ENCODE results near the gene ITGA5. TPM values are rescaled to one million over a fixed set of nuclear protein-coding genes. Genes with fewer than 3 reads are reported as not detected.

The ITGA5 gene
- polyA plus RNA-seq, 1 donor (not counting 4 experiments of a cell fraction or from before 2014, with no cell fraction given), result 47.9 TPM

DNA sequence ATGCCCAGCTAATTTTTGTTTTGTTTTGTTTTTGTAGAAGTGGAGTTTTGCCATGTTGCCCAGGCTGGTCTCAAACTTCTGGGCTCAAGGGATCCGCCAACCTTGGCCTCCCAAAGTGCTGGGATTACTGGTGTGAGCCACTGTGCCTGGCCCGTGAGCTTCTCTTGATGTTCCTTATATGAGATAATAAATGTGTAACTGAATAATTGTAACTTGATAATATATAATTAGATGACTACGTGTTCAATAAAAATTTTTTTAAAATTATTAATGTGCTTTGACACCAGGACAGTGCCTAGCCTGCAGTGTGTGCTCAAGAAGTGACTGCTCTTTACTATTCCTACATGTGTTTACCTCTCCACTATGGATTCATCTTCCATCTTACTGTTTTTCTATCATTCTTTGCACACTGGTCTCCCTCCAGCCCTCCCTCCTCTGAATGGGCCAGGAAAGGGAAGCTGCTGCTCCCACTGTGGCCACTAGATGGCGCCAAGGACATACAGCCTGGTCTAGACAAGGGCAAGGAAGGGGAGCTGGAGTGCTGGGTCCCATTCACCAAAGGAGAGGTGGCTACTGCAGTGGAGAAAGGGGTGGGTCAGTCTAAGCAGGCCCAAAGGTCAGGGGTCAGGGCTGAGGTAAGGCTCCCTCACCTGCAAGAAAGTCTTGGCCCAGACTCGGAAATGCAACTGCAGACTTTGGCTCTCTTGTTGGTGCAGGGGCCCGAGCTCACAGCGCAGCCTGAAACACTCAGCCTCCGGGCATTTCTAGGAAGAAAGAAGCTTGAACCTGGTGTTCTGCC is 19.9 kb downstream of the ITGA5 start:
- no peaks in the 10 kb centered on the region for H3K9me1 ChIP-seq (ENCODE audit: control insufficient read depth, extremely low read depth, insufficient read depth, low read length)
- H3K4me2 ChIP-seq (ENCODE audit: control insufficient read depth, extremely low read depth, insufficient read depth, low read depth, low read length), result no peak overlapping the region
- no peak overlapping the region for H3K27ac ChIP-seq (ENCODE audit: control insufficient read depth, insufficient read depth, low read length)
- no peak overlapping the region for H3K4me3 ChIP-seq (ENCODE audit: control insufficient read depth in 2 of 3, extremely low read depth in 1 of 3, insufficient read depth in 2 of 3, low read depth in 1 of 3, low read length in 3 of 3)
- H3K27me3 ChIP-seq (ENCODE audit: control insufficient read depth, extremely low read depth, insufficient read depth, low read length), result no peaks in the 10 kb centered on the region
- DNase-seq (ENCODE audit: low read depth, low spot score), result no peak
- H3K9me3 ChIP-seq (ENCODE audit: control insufficient read depth, low read depth, low read length), result no peaks in the 10 kb centered on the region
- H3K9ac ChIP-seq (ENCODE audit: control insufficient read depth, extremely low read depth, insufficient read depth, low read length), result no peak overlapping the region
- H2AFZ ChIP-seq (ENCODE audit: control insufficient read depth, low read length), result no peak overlapping the region
- TF ChIP-seq CTCF (optimal IDR thresholded peaks at IDR 0.05 in 1 of 3, IDR thresholded peaks at IDR 0.05 in 1 of 3, conservative IDR thresholded peaks at IDR 0.05 in 1 of 3; ENCODE audit: extremely low read depth in 1 of 3, insufficient read depth in 2 of 3, low read length in 3 of 3) (peak; percentile 98 to 100 (median 99)), EZH2 (IDR thresholded peaks at IDR 0.05; ENCODE audit: low read length) (no peak)
- dilution Hi-C loops (cut with MboI; ENCODE audit: extremely low pct_ligation_motif_present, low sequenced_read_pairs), result no loop called here
- peak; percentile 51 for FAIRE-seq
- no peaks in the 10 kb centered on the region for H4K20me1 ChIP-seq (ENCODE audit: control insufficient read depth, extremely low read depth, insufficient read depth, low read length)
- H3K79me2 ChIP-seq (ENCODE audit: control insufficient read depth, insufficient read depth, low read length), result no peaks in the 10 kb centered on the region
- peaks cover 67 to 80% of the 10 kb centered on the region in 2 experiments for H3K36me3 ChIP-seq (ENCODE audit: control insufficient read depth in 2 of 2, extremely low read depth in 1 of 2, insufficient read depth in 2 of 2, low read length in 2 of 2)
- peaks cover 4% of the 10 kb centered on the region for H3K4me1 ChIP-seq (ENCODE audit: control insufficient read depth, extremely low read depth, insufficient read depth, low read length)

- H2AFZ ChIP-seq (ENCODE audit: control insufficient read depth, low read length), result no peak overlapping the region
These were observed 20.8 kb downstream of the ITGA5 start for GRCh38 chr12:54398218-54398617.

More at GRCh38 chr12:54398218-54398617, 20.8 kb downstream of the ITGA5 start:
- Histone ChIP-seq H3K9me1 (ENCODE audit: control insufficient read depth, extremely low read depth, insufficient read depth, low read length) (no peaks in the 10 kb centered on the region), H3K4me2 (ENCODE audit: control insufficient read depth, extremely low read depth, insufficient read depth, low read depth, low read length) (no peak overlapping the region), H3K9me3 (ENCODE audit: control insufficient read depth, low read depth, low read length) (no peaks in the 10 kb centered on the region), H3K27ac (ENCODE audit: control insufficient read depth, insufficient read depth, low read length) (no peak overlapping the region), H3K79me2 (ENCODE audit: control insufficient read depth, insufficient read depth, low read length) (no peaks in the 10 kb centered on the region), H3K4me1 (ENCODE audit: control insufficient read depth, extremely low read depth, insufficient read depth, low read length) (peaks cover 14% of the 10 kb centered on the region), H4K20me1 (ENCODE audit: control insufficient read depth, extremely low read depth, insufficient read depth, low read length) (no peaks in the 10 kb centered on the region), H3K4me3 (ENCODE audit: control insufficient read depth in 2 of 3, extremely low read depth in 1 of 3, insufficient read depth in 2 of 3, low read depth in 1 of 3, low read length in 3 of 3) (no peak overlapping the region), H3K27me3 (ENCODE audit: control insufficient read depth, extremely low read depth, insufficient read depth, low read length) (no peaks in the 10 kb centered on the region), H3K36me3 (ENCODE audit: control insufficient read depth in 2 of 2, extremely low read depth in 1 of 2, insufficient read depth in 2 of 2, low read length in 2 of 2) (peaks cover 57 to 70% of the 10 kb centered on the region in 2 experiments), H3K9ac (ENCODE audit: control insufficient read depth, extremely low read depth, insufficient read depth, low read length) (no peak overlapping the region)
- dilution Hi-C loops (cut with MboI; ENCODE audit: extremely low pct_ligation_motif_present, low sequenced_read_pairs), result no loop called here
- no peak for FAIRE-seq
- DNase-seq (ENCODE audit: low read depth, low spot score), result no peak
- no peak for TF ChIP-seq CTCF (optimal IDR thresholded peaks at IDR 0.05 in 1 of 3, IDR thresholded peaks at IDR 0.05 in 1 of 3, conservative IDR thresholded peaks at IDR 0.05 in 1 of 3; ENCODE audit: extremely low read depth in 1 of 3, insufficient read depth in 2 of 3, low read length in 3 of 3)
- TF ChIP-seq EZH2 (IDR thresholded peaks at IDR 0.05; ENCODE audit: low read length), result no peak
